Activated B cell treated with CpG ODN at 0.5 μM for 24 hours (primary cell): ENCODE measurements around the gene CRYZL1. TPM values are rescaled to one million over a fixed set of nuclear protein-coding genes. Genes with fewer than 3 reads are reported as not detected.
A peak's percentile ranks its signal among the peaks of the same experiment; 100 is the strongest.

Source experiments
- ATAC-seq: fragments of 200-7000 bp; cut with Tn5 transposase; one replicate; pipeline ENCODE4 v1.10.0; 2021; ENCODE audit warnings: low read depth, mild to moderate bottlenecking, moderate library complexity
- CTCF ChIA-PET: fragments of 350-600 bp; sonication (Branson Sonifier 250); formaldehyde crosslinking; loops from one replicate; lab custom pipeline; 2021; ENCODE audit warnings: antibody characterized with exemption; lab: Charles Lee
- POLR2A ChIA-PET: fragments of 350-600 bp; sonication (Branson Sonifier 250); formaldehyde crosslinking; loops from one replicate; lab custom pipeline; 2021; ENCODE audit warnings: antibody characterized with exemption; lab: Charles Lee
- DNase-seq: peaks from one replicate; pipeline ENCODE4 v3.0.0; 2022
- H3K27ac Mint-ChIP-seq: one replicate; pipeline ENCODE4 v1.8.0; 2020; ENCODE audit warnings: mixed read lengths
- H3K27me3 Mint-ChIP-seq: one replicate; pipeline ENCODE4 v1.8.0; 2021; ENCODE audit warnings: mixed read lengths
- H3K36me3 Mint-ChIP-seq: one replicate; pipeline ENCODE4 v1.8.0; 2021; ENCODE audit warnings: low read depth, mixed read lengths
- H3K4me1 Mint-ChIP-seq: one replicate; pipeline ENCODE4 v1.8.0; 2021; ENCODE audit warnings: mixed read lengths
- H3K4me3 Mint-ChIP-seq: one replicate; pipeline ENCODE4 v1.8.0; 2020; ENCODE audit warnings: mild to moderate bottlenecking, mixed read lengths
- H3K9me3 Mint-ChIP-seq: one replicate; pipeline ENCODE4 v1.8.0; 2020; ENCODE audit warnings: mixed read lengths
- intact Hi-C: fragments of 100-400 bp; cut with micrococcal nuclease; formaldehyde crosslinking; loops from one replicate; pipeline ENCODE4 v1.15.1; 2024
- total RNA-seq: library from RNA; stranded (reverse); gene quantifications from 2 replicates; pipeline ENCODE4 v1.2.3, GENCODE V29; 2022
- TF ChIP-seq, protein P1 (sequence below): fragments of 200-600 bp; IDR thresholded peaks from one replicate; pipeline ENCODE4 v1.8.0; 2022; ENCODE audit warnings: antibody characterized with exemption, mild to moderate bottlenecking

Gene CRYZL1
- total RNA-seq, 1 donor from 2014 or later = 46.3 TPM

DNA sequence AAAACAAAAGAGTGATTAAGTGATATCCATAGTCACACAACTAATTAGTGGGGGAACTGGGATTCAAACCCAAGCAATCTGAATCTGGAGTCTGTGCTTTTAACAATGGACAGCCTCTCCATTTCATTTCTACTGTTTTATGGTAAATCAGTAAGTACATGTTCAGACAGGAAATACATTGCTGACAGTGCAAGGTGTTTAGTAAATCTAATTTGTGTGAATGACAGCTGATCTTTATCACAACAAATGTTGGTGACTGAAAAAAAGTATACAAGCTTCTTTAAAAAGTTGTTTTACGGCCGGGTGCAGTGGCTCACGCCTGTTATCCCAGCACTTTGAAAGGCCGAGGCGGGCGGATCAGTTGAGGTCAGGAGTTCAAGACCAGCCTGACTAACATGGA, 73.6 kb downstream of the CRYZL1 start:
- intact Hi-C loops = no loop called here
- Mint-ChIP-seq H3K4me1 (no peaks in the 10 kb centered on the region), H3K27me3 (no peaks in the 10 kb centered on the region), H3K4me3 (no peak overlapping the region), H3K27ac (no peak overlapping the region), H3K36me3 (peaks cover 64% of the 10 kb centered on the region), H3K9me3 (no peaks in the 10 kb centered on the region)
- CTCF ChIA-PET = no interaction called here
- POLR2A ChIA-PET = no interaction called here
- ATAC-seq (no peak), DNase-seq (no peak)
- TF ChIP-seq, protein P1, sequence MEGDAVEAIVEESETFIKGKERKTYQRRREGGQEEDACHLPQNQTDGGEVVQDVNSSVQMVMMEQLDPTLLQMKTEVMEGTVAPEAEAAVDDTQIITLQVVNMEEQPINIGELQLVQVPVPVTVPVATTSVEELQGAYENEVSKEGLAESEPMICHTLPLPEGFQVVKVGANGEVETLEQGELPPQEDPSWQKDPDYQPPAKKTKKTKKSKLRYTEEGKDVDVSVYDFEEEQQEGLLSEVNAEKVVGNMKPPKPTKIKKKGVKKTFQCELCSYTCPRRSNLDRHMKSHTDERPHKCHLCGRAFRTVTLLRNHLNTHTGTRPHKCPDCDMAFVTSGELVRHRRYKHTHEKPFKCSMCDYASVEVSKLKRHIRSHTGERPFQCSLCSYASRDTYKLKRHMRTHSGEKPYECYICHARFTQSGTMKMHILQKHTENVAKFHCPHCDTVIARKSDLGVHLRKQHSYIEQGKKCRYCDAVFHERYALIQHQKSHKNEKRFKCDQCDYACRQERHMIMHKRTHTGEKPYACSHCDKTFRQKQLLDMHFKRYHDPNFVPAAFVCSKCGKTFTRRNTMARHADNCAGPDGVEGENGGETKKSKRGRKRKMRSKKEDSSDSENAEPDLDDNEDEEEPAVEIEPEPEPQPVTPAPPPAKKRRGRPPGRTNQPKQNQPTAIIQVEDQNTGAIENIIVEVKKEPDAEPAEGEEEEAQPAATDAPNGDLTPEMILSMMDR = no peak

DNA sequence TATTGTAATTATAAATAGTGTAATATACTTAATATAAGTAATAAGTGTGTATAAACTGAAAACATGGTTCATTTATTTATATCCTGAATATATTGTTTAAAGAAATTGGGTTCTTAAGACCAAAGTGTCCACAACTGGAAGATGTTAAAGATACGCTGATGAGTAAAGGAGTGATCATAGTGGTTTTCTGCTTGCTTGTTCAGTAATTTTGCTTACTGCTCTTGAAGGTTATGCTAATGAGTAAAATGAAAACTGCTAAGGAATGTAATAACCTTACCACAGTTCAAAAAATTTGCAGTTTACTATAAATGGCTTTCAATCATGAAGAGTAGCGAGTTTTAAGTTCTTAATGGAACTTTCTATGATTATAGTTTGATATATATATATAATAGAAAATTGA, 75.0 kb downstream of the CRYZL1 start:
- Mint-ChIP-seq H3K9me3 (no peaks in the 10 kb centered on the region), H3K27me3 (no peaks in the 10 kb centered on the region), H3K4me3 (no peak overlapping the region), H3K4me1 (no peaks in the 10 kb centered on the region), H3K27ac (no peak overlapping the region), H3K36me3 (peaks cover 61% of the 10 kb centered on the region)
- ChIA-PET POLR2A (no interaction called here), CTCF (interaction anchor here (1.2 kb wide), 1 partner anchor 39 kb away, joined by 6 read pairs; no protein-coding TSS in a partner anchor)
- ATAC-seq (no peak), DNase-seq (no peak)
- TF ChIP-seq, protein P1 = no peak
- intact Hi-C loops = no loop called here

DNA sequence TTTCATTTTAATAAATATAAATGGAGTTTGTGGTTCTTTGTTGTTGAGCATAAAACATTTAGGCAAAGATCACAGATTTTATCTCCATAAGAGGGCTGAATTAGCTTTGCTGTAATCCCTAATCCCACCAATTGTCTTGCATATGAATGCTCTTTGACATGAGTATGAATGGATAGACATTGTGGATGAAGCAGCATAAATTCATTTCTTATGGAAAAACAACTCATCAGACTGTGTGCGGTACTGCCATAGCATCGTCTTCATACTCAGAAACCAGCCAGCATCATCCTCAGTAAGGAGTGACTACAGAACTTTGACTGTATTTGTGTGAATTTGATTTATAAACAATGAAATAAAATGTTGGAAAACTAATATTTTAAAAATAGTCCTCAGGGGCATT, 79.2 kb downstream of the CRYZL1 start:
- Mint-ChIP-seq H3K9me3 (no peaks in the 10 kb centered on the region), H3K27ac (no peak overlapping the region), H3K27me3 (no peaks in the 10 kb centered on the region), H3K4me3 (no peak overlapping the region), H3K4me1 (peaks cover 5% of the 10 kb centered on the region), H3K36me3 (peaks cover 72% of the 10 kb centered on the region)
- intact Hi-C loops = loop anchor here (2.0 kb wide), 1 partner anchor 14 kb away; no protein-coding TSS in a partner anchor
- ATAC-seq (no peak), DNase-seq (no peak)
- ChIA-PET CTCF (no interaction called here), POLR2A (no interaction called here)
- TF ChIP-seq, protein P1 = no peak

DNA sequence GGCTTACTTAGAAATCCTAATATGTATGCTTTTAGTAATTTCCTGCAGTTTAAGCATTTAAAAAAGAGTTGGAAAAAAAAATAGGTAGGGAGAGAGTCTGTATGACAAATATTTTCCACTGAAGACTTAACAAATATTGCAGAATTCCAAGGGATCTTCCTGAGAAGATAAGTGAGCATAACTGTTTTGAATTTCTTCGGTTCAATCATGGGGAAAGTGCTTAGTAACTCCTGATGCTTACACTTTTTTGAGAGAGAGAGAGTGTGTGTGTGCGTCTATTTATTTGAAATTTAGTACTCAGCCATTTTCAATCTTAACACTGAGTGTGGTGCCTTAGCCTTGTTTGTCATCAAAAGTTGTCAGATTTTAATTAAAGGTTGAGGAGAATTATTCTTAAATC, 80.2 kb downstream of the CRYZL1 start:
- Mint-ChIP-seq H3K9me3 (no peaks in the 10 kb centered on the region), H3K4me1 (peaks cover 10% of the 10 kb centered on the region), H3K27ac (peak overlapping the region; percentile 47), H3K27me3 (no peaks in the 10 kb centered on the region), H3K36me3 (peaks cover 76% of the 10 kb centered on the region), H3K4me3 (no peak overlapping the region)
- TF ChIP-seq, protein P1 = no peak
- ChIA-PET CTCF (no interaction called here), POLR2A (no interaction called here)
- DNase-seq (no peak), ATAC-seq (no peak)
- intact Hi-C loops = no loop called here

DNA sequence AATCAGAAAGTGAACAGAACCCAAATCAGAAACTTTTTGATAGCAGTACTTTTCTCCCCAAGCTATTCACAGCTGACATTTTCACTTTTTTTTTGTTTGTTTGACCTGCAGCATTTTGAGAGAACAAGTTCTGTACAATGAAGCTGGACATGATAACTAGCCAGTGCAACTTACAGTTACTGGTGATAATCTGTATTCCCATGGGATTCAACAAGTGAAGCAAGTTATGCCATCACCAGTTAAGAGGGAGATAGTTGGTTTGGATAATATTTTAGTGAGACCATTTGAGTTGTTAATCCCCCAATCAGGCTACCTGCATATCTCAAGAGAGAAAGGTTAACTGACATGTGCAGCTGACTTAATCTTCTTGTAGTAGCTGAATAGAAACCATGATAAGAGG, 80.6 kb downstream of the CRYZL1 start:
- no peak overlapping the region for H3K4me3 Mint-ChIP-seq
- no peaks in the 10 kb centered on the region for H3K9me3 Mint-ChIP-seq
- POLR2A ChIA-PET = no interaction called here
- H3K36me3 Mint-ChIP-seq = peaks cover 80% of the 10 kb centered on the region
- H3K4me1 Mint-ChIP-seq = peaks cover 12% of the 10 kb centered on the region
- H3K27me3 Mint-ChIP-seq = no peaks in the 10 kb centered on the region
- DNase-seq (no peak), ATAC-seq (no peak)
- TF ChIP-seq, protein P1 = no peak
- CTCF ChIA-PET = no interaction called here
- intact Hi-C loops = no loop called here
- peak overlapping the region; percentile 47 for H3K27ac Mint-ChIP-seq
